Measurements from ENCODE around the gene MMP17.

GRCh38 chr12:131796411-131796736 is 31.8 kb upstream of the MMP17 start:
- no peak for TF ChIP-seq CTCF (IDR thresholded peaks at IDR 0.05; ENCODE audit: low read depth, low read length)
- TF ChIP-seq POLR2A (IDR thresholded peaks at IDR 0.05; ENCODE audit: extremely low read depth, insufficient read length): no peak
- no peak for TF ChIP-seq MAX (IDR thresholded peaks at IDR 0.05; ENCODE audit: low read depth, low read length)
- TF ChIP-seq MYC (IDR thresholded peaks at IDR 0.05; ENCODE audit: low read depth, low read length): no peak

Measured in NB4 (cell line).